Measurements from ENCODE around the gene NTPCR. TPM values are rescaled to one million over a fixed set of nuclear protein-coding genes. Genes with fewer than 3 reads are reported as not detected.

Gene NTPCR
- total and polyA plus RNA-seq, 2 donors (not counting 3 experiments of a cell fraction or from before 2014, with no cell fraction given), result 13.2 to 35.3 TPM

DNA sequence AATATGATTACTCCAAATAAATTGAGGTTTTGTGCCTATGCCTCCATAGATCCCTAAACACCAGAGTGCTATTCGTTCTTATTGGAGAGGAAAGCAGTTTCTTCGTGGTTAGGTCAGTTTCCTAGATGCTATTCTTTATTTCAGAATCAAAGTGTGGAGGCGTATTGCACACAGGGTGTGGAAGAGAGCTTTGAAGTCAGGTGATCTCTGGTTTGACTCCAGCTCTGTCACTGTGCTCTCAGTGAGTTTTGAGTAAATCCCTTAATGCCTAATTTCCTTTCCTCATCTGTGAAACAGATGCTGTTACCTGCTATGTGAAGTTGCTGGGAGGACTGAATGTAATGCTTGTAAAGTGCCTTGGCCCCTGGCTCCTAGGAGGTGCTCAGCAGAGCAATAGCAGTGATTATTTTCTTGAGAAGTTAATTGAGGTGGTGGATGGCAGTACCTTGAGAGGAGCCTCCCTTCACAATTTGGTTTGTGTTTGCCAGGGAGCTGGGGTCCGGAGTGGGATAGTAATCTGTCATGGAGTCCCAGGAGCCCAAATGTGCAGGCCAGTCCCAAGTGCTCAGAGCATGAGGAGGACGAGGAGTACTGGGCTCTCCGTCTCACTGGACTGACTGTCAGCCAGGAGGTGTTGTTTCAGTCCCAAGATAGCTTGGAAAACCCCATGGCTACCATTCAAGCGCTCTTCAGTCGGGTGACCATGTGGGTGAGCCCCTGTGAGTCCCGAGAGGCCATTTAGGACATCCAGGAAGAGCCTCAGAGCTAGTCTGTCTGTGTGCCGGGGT lies 14.9 kb downstream of the NTPCR start:
- Histone ChIP-seq H3K27ac (ENCODE audit: insufficient read depth, low read depth, low read length) (no peak overlapping the region), H3K9me1 (replicated peaks; ENCODE audit: control insufficient read depth, extremely low read depth, insufficient read depth, low read length) (no peaks in the 10 kb centered on the region), H3K79me2 (ENCODE audit: control insufficient read depth, insufficient read depth, low read length) (no peaks in the 10 kb centered on the region), H3K9me3 (replicated peaks; ENCODE audit: control insufficient read depth, insufficient read depth, low read length) (no peaks in the 10 kb centered on the region), H3K9ac (replicated peaks; ENCODE audit: extremely low read depth, insufficient read depth, low read length) (no peak overlapping the region), H3K4me2 (ENCODE audit: insufficient read depth, low read length) (no peak overlapping the region), H3K27me3 (ENCODE audit: control insufficient read depth in 2 of 2, insufficient read depth in 2 of 2, low read length in 2 of 2) (no peaks in the 10 kb centered on the region), H2AFZ (ENCODE audit: low read depth, low read length) (no peak overlapping the region), H4K20me1 (replicated peaks; ENCODE audit: control insufficient read depth, extremely low read depth, insufficient read depth, low read length) (no peaks in the 10 kb centered on the region), H3K4me3 (replicated peaks in 1 of 3; ENCODE audit: insufficient read depth in 1 of 3, low read depth in 1 of 3, low read length in 3 of 3) (no peak overlapping the region), H3K4me1 (ENCODE audit: control insufficient read depth, extremely low read depth, insufficient read depth, low read length) (peaks cover 23% of the 10 kb centered on the region), H3K36me3 (ENCODE audit: control insufficient read depth in 2 of 2, extremely low read depth in 1 of 2, insufficient read depth in 2 of 2, low read length in 2 of 2) (no peaks in the 10 kb centered on the region)
- BruUV-seq (replicated peaks), result no TSS peak
- POLR2A ChIA-PET, result no interaction called here
- CTCF ChIA-PET, result interaction anchor here (0.7 to 5.6 kb wide), 2 partner anchors 13 to 34 kb away, joined by 3 to 23 read pairs; no protein-coding TSS in a partner anchor
- intact Hi-C loops (cut with micrococcal nuclease) (no loop called here), dilution Hi-C loops (cut with MboI; ENCODE audit: extremely low pct_ligation_motif_present, low sequenced_read_pairs) (no loop called here)
- TF ChIP-seq GATA2 (IDR thresholded peaks at IDR 0.05; ENCODE audit: insufficient read depth, insufficient read length, low read depth, low read length) (no peak), POLR2A (IDR thresholded peaks at IDR 0.05; ENCODE audit: low read depth, low read length) (no peak), JUN (IDR thresholded peaks at IDR 0.05; ENCODE audit: borderline replicate concordance, insufficient read depth, insufficient read length, low read depth) (no peak)
- no peak for FAIRE-seq
- no peak for DNase-seq (ENCODE audit: low read depth, low spot score)

DNA sequence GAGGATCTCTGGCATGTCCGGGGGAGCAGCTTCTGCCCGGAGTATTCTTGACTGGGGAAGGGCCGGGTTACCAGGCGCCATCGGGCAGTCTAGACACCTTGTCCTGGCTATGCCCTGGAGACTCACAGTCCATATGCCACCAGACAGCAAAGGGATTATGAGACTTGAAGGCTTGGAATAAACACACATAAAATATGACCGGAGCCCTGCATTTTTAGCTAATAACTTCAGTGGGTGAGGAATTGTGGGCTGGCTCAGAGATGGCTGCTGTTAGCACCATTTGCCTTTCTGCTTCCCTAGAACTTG lies 15.5 kb downstream of the NTPCR start:
- Histone ChIP-seq H3K4me2 (ENCODE audit: insufficient read depth, low read length) (no peak overlapping the region), H2AFZ (ENCODE audit: low read depth, low read length) (no peak overlapping the region)

More for the DNA sequence above, 15.5 kb downstream of the NTPCR start:
- Histone ChIP-seq H3K9me1 (replicated peaks; ENCODE audit: control insufficient read depth, extremely low read depth, insufficient read depth, low read length) (no peaks in the 10 kb centered on the region), H3K79me2 (ENCODE audit: control insufficient read depth, insufficient read depth, low read length) (no peaks in the 10 kb centered on the region), H3K27me3 (ENCODE audit: control insufficient read depth in 2 of 2, insufficient read depth in 2 of 2, low read length in 2 of 2) (no peaks in the 10 kb centered on the region), H4K20me1 (replicated peaks; ENCODE audit: control insufficient read depth, extremely low read depth, insufficient read depth, low read length) (no peaks in the 10 kb centered on the region), H3K36me3 (ENCODE audit: control insufficient read depth in 2 of 2, extremely low read depth in 1 of 2, insufficient read depth in 2 of 2, low read length in 2 of 2) (peaks cover under 1% of the 10 kb centered on the region in 2 experiments), H3K4me1 (ENCODE audit: control insufficient read depth, extremely low read depth, insufficient read depth, low read length) (peaks cover 23% of the 10 kb centered on the region), H3K27ac (ENCODE audit: insufficient read depth, low read depth, low read length) (no peak overlapping the region), H3K9ac (replicated peaks; ENCODE audit: extremely low read depth, insufficient read depth, low read length) (no peak overlapping the region), H3K9me3 (replicated peaks; ENCODE audit: control insufficient read depth, insufficient read depth, low read length) (no peaks in the 10 kb centered on the region), H3K4me3 (replicated peaks in 1 of 3; ENCODE audit: insufficient read depth in 1 of 3, low read depth in 1 of 3, low read length in 3 of 3) (no peak overlapping the region)
- intact Hi-C loops (cut with micrococcal nuclease) (no loop called here), dilution Hi-C loops (cut with MboI; ENCODE audit: extremely low pct_ligation_motif_present, low sequenced_read_pairs) (no loop called here)
- DNase-seq (ENCODE audit: low read depth, low spot score) (no peak), FAIRE-seq (no peak)
- no TSS peak for BruUV-seq (replicated peaks)
- TF ChIP-seq FOS (IDR thresholded peaks at IDR 0.05; ENCODE audit: borderline replicate concordance, insufficient read depth, low read length), result no peak
- TF ChIP-seq, protein P1, sequence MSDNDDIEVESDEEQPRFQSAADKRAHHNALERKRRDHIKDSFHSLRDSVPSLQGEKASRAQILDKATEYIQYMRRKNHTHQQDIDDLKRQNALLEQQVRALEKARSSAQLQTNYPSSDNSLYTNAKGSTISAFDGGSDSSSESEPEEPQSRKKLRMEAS (IDR thresholded peaks at IDR 0.05; ENCODE audit: insufficient read depth, insufficient read length), result no peak
- TF ChIP-seq POLR2AphosphoS5 (IDR thresholded peaks at IDR 0.05; ENCODE audit: insufficient read depth, low read depth, low read length), result no peak
- TF ChIP-seq POLR2A (IDR thresholded peaks at IDR 0.05; ENCODE audit: low read depth, low read length), result no peak
- TF ChIP-seq MYC (IDR thresholded peaks at IDR 0.05; ENCODE audit: low read depth, low read length), result no peak
- no peak for TF ChIP-seq JUN (IDR thresholded peaks at IDR 0.05; ENCODE audit: borderline replicate concordance, insufficient read depth, insufficient read length, low read depth)
- TF ChIP-seq EZH2 (IDR thresholded peaks at IDR 0.05; ENCODE audit: borderline replicate concordance, low read depth, low read length, severe bottlenecking), result no peak
- TF ChIP-seq, protein P2, sequence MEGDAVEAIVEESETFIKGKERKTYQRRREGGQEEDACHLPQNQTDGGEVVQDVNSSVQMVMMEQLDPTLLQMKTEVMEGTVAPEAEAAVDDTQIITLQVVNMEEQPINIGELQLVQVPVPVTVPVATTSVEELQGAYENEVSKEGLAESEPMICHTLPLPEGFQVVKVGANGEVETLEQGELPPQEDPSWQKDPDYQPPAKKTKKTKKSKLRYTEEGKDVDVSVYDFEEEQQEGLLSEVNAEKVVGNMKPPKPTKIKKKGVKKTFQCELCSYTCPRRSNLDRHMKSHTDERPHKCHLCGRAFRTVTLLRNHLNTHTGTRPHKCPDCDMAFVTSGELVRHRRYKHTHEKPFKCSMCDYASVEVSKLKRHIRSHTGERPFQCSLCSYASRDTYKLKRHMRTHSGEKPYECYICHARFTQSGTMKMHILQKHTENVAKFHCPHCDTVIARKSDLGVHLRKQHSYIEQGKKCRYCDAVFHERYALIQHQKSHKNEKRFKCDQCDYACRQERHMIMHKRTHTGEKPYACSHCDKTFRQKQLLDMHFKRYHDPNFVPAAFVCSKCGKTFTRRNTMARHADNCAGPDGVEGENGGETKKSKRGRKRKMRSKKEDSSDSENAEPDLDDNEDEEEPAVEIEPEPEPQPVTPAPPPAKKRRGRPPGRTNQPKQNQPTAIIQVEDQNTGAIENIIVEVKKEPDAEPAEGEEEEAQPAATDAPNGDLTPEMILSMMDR (IDR thresholded peaks at IDR 0.05; ENCODE audit: extremely low read depth in 1 of 2, insufficient read depth in 1 of 2, low read depth in 1 of 2, low read length in 2 of 2), result no peak
- TF ChIP-seq GATA2 (IDR thresholded peaks at IDR 0.05; ENCODE audit: insufficient read depth, insufficient read length, low read depth, low read length), result no peak
- ChIA-PET POLR2A (no interaction called here), CTCF (interaction anchor here (0.7 to 5.6 kb wide), 2 partner anchors 13 to 34 kb away, joined by 3 to 23 read pairs; no protein-coding TSS in a partner anchor)
